GM06990 (cell line): ENCODE results near the gene INTS3.
"Not testable (repeated sequence)": the region's sequence is repeated elsewhere in the genome, so short reads cannot be mapped to it uniquely, and the experiment has no call there.

Experiments
- DNase-seq: peaks from one replicate; pipeline ENCODE4 v3.0.0-alpha.2; 2011; ENCODE audit not compliant: insufficient read length; ENCODE audit errors: extremely low read depth
- H3K27me3 ChIP-seq: replicated peaks from 2 replicates; pipeline ENCODE4 v1.6.0; 2011; ENCODE audit warnings: low read length; ENCODE audit not compliant: control insufficient read depth, insufficient read depth
- H3K36me3 ChIP-seq: 2 replicates; pipeline ENCODE4 v1.5.1; 2011; ENCODE audit warnings: low read length; ENCODE audit not compliant: control insufficient read depth, insufficient read depth
- H3K4me3 ChIP-seq: replicated peaks from 2 replicates; pipeline ENCODE4 v1.5.1; 2011; ENCODE audit warnings: low read depth, mild to moderate bottlenecking, control low read depth, low read length
- TF ChIP-seq, protein P1 (sequence below): IDR thresholded peaks from 2 replicates; pipeline ENCODE4 v1.5.1; 2011; ENCODE audit warnings: low read length, control low read depth, mild to moderate bottlenecking, inconsistent platforms; ENCODE audit not compliant: insufficient read depth, poor library complexity, severe bottlenecking

The INTS3 gene

DNA sequence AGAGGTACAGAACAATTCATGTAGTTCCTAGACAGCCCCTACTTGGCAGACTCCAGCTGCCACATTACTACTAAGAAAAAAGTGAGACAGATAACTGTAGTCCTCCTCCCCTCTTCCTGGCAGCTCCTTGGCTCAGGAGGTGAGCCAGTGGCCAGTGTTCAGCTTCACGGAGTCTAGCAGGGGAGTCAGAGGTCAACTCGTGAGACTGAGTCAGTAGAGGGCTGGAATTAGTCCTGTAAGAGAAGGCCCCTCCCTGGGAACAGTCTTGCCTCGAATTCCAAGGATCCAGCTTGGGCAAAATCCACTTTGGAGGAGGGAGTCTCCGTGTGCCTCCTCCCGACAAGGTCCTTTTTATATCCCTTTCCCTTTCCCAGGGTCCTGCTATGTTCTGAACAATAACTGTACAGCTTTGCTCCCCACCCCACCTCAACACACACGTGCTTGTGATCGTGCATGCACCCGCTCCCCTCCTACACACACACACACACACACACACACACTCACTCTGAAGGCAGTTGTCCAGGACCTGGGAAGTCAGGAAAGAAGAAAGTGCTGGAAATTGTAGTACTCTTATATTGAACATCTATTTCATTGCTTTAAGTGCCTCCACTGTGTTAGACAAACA is 24.8 kb downstream of the INTS3 start:
- TF ChIP-seq, protein P1, sequence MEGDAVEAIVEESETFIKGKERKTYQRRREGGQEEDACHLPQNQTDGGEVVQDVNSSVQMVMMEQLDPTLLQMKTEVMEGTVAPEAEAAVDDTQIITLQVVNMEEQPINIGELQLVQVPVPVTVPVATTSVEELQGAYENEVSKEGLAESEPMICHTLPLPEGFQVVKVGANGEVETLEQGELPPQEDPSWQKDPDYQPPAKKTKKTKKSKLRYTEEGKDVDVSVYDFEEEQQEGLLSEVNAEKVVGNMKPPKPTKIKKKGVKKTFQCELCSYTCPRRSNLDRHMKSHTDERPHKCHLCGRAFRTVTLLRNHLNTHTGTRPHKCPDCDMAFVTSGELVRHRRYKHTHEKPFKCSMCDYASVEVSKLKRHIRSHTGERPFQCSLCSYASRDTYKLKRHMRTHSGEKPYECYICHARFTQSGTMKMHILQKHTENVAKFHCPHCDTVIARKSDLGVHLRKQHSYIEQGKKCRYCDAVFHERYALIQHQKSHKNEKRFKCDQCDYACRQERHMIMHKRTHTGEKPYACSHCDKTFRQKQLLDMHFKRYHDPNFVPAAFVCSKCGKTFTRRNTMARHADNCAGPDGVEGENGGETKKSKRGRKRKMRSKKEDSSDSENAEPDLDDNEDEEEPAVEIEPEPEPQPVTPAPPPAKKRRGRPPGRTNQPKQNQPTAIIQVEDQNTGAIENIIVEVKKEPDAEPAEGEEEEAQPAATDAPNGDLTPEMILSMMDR = no peak
- H3K4me3 ChIP-seq = no peak overlapping the region
- DNase-seq = no peak
- no peaks in the 10 kb centered on the region for H3K27me3 ChIP-seq
- H3K36me3 ChIP-seq = peaks cover 36% of the 10 kb centered on the region

DNA sequence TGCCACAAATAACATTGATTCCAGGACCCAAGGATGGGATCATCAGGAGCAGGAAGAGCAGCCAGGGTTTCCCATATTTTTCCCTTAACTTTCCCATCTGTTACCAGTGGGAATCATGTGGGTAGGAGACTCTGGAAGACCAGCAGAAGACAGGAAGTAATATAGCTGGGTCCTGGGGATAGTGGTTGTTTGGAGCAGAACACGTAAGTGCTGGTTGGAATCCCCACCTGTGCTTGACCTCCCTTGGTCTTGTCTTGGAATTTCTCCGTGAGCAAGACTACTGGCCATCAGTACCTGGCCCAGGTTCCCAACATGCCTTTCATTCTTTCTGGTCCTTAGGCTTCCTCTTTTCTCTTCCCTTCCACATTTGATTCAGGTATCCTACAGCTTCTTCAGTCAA is 26.4 kb downstream of the INTS3 start:
- no peak for DNase-seq
- no peak overlapping the region for H3K4me3 ChIP-seq
- H3K36me3 ChIP-seq = peaks cover 34% of the 10 kb centered on the region
- H3K27me3 ChIP-seq = no peaks in the 10 kb centered on the region
- TF ChIP-seq, protein P1 = no peak

DNA sequence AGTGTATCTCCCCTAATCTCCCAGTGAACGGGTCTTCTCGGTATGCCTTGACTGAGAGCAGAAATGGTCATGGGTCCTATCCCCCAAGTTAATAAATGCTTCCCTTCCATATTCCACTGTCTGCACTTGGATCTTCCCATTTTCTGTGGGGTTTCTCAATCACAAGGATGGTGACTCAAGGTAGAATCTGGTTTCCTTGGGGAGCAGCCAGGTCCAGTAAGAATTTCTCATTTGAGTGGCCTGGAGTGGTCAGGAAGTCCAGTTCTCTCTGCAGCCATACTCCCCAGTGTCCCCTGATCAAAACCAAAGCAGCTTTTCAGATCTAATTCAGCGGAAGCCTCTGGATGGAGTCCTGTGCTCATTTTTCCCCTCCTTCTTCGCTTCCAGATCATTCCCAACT is 32.6 kb downstream of the INTS3 start:
- TF ChIP-seq, protein P1 = no peak
- H3K36me3 ChIP-seq = peaks cover 47% of the 10 kb centered on the region
- H3K27me3 ChIP-seq = no peaks in the 10 kb centered on the region
- no peak for DNase-seq
- no peak overlapping the region for H3K4me3 ChIP-seq

DNA sequence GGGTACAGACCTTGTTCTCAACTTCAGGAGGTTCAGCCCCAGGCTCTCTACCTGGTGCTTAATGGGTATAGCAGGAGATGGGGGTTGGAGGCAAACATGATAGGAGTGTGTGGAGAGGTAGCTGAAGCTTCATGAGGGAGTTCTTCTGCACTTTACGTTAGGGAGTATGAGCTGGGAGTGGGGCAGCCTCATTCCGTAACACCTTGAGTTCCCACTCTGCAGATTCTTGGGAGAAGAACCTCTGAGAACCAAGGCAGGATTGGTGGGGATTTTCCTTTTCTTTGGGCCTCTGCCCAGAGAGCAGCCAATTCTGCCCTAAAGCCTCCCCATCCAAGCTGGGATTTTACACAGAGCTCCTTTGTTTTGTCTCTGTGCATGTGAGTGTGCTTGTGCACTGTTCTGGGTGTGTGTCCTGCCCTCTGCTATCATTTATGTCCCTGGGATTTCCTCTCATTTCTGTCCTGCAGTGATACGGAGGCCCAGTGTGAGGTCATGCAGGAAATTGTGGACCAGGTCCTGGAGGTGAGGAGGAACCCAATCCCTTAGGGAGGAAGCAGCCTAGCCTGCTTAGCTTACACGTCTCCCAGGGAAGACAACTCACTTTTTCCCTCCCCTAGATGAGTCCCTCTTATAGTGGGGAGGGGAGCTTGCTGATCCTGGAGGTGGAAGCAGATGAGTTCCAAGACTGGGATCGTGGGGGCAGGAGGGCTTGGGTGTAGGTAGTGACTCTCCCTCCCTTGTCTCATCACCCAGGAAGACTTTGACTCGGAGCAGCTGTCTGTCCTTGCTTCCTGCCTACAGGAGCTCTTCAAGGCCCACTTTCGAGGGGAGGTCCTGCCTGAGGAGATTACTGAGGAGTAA is 35.7 kb downstream of the INTS3 start:
- Histone ChIP-seq H3K27me3 (no peaks in the 10 kb centered on the region), H3K4me3 (no peak overlapping the region), H3K36me3 (peaks cover 48% of the 10 kb centered on the region)
- DNase-seq = no peak
- TF ChIP-seq, protein P1 = no peak

DNA sequence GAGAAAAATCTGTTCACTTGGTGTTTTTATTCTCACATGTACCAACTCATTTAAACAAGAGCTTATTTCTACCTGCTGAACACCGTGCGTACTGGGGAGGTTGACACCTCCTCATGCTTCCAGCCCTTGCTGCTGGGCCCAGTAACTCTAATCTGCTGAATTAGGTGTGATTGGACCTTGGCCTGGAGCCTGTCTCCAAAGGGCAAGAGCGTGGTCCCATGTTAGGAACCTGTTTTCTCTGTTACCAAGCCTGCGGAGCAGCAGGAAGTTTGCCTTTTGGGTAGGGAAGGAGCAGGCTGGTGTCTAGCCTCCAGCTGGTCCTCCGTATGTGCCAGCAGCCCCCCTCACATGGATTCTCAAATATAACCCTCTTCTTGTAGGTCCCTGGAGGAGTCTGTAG is 36.5 kb downstream of the INTS3 start:
- Histone ChIP-seq H3K27me3 (no peaks in the 10 kb centered on the region), H3K36me3 (peaks cover 50% of the 10 kb centered on the region), H3K4me3 (no peak overlapping the region)
- DNase-seq = no peak
- TF ChIP-seq, protein P1 = no peak

DNA sequence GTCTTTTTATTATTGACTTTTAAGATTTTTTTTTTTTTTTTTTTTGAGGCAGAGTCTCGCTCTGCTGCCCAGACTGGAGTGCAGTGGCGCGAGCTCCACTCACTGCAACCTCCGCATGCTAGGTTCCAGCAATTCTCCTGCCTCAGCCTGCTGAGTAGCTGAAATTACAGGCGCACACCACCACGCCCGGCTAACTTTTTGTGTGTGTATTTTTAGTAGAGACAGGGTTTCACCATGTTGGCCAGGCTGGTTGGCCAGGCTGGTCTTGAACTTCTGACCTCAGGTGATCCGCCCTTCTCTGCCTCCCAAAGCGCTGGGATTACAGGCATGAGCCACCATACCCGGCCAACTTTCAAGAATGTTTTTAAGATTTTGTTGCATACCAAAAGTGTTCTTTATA is 38.8 kb downstream of the INTS3 start:
- peaks cover 56% of the 10 kb centered on the region for H3K36me3 ChIP-seq
- not testable (repeated sequence) for H3K27me3 ChIP-seq, DNase-seq, H3K4me3 ChIP-seq
